ENCODE measurements around the gene GPX3.

GPX3 gene

GRCh38 chr5:151015974-151016587, 4.3 kb upstream of the GPX3 start:
- Histone ChIP-seq H3K4me3 (ENCODE audit: low read length) (no peak overlapping the region), H3K4me2 (ENCODE audit: low read depth, low read length) (no peak overlapping the region), H3F3A (ENCODE audit: insufficient read depth, low read length) (no peaks in the 10 kb centered on the region), H3K4me1 (ENCODE audit: low read length) (no peaks in the 10 kb centered on the region), H4K20me1 (ENCODE audit: insufficient read depth, low read length) (no peaks in the 10 kb centered on the region), H2AFZ (ENCODE audit: low read length) (no peak overlapping the region), H3K27ac (ENCODE audit: low read length) (no peak overlapping the region), H3K9me3 (replicated peaks; ENCODE audit: insufficient read depth, low read length) (no peaks in the 10 kb centered on the region), H3K79me2 (ENCODE audit: low read length) (no peaks in the 10 kb centered on the region), H3K9me2 (replicated peaks; ENCODE audit: insufficient read depth, low read length) (no peaks in the 10 kb centered on the region), H3K36me3 (replicated peaks; ENCODE audit: insufficient read depth, low read length) (no peaks in the 10 kb centered on the region), H3K27me3 (replicated peaks; ENCODE audit: insufficient read depth, low read length) (no peaks in the 10 kb centered on the region), H3K9ac (ENCODE audit: low read length) (no peak overlapping the region)
- TF ChIP-seq CTCF (IDR thresholded peaks at IDR 0.05; ENCODE audit: low read length) (no peak), EZH2phosphoT487 (IDR thresholded peaks at IDR 0.05; ENCODE audit: low read length) (no peak), EZH2 (optimal IDR thresholded peaks at IDR 0.05; ENCODE audit: low read depth, low read length) (no peak)
- no peak for DNase-seq

- Histone ChIP-seq H3F3A (ENCODE audit: insufficient read depth, low read length) (no peaks in the 10 kb centered on the region; the same call in 1 of the 2 replicates), H3K27ac (ENCODE audit: low read length) (no peak overlapping the region), H2AFZ (ENCODE audit: low read length) (no peak overlapping the region), H3K4me3 (ENCODE audit: low read length) (no peak overlapping the region), H3K4me1 (ENCODE audit: low read length) (no peaks in the 10 kb centered on the region), H3K36me3 (replicated peaks; ENCODE audit: insufficient read depth, low read length) (no peaks in the 10 kb centered on the region), H4K20me1 (ENCODE audit: insufficient read depth, low read length) (no peaks in the 10 kb centered on the region), H3K79me2 (ENCODE audit: low read length) (no peaks in the 10 kb centered on the region), H3K9ac (ENCODE audit: low read length) (no peak overlapping the region), H3K27me3 (replicated peaks; ENCODE audit: insufficient read depth, low read length) (no peaks in the 10 kb centered on the region), H3K9me3 (replicated peaks; ENCODE audit: insufficient read depth, low read length) (no peaks in the 10 kb centered on the region), H3K4me2 (ENCODE audit: low read depth, low read length) (no peak overlapping the region), H3K9me2 (replicated peaks; ENCODE audit: insufficient read depth, low read length) (no peaks in the 10 kb centered on the region)
- TF ChIP-seq EZH2 (optimal IDR thresholded peaks at IDR 0.05; ENCODE audit: low read depth, low read length), result no peak
- no peak for TF ChIP-seq EZH2phosphoT487 (IDR thresholded peaks at IDR 0.05; ENCODE audit: low read length)
- TF ChIP-seq CTCF (IDR thresholded peaks at IDR 0.05; ENCODE audit: low read length), result no peak
- DNase-seq, result no peak
These were observed 3.7 kb upstream of the GPX3 start for GRCh38 chr5:151016700-151017099.

GRCh38 chr5:151017897-151018296, 2.5 kb upstream of the GPX3 start:
- Histone ChIP-seq H3K9me3 (replicated peaks; ENCODE audit: insufficient read depth, low read length) (no peaks in the 10 kb centered on the region), H2AFZ (ENCODE audit: low read length) (no peak overlapping the region), H3F3A (ENCODE audit: insufficient read depth, low read length) (no peaks in the 10 kb centered on the region; the same call in 1 of the 2 replicates), H3K4me1 (ENCODE audit: low read length) (no peaks in the 10 kb centered on the region), H3K36me3 (replicated peaks; ENCODE audit: insufficient read depth, low read length) (no peaks in the 10 kb centered on the region), H3K9me2 (replicated peaks; ENCODE audit: insufficient read depth, low read length) (no peaks in the 10 kb centered on the region), H3K9ac (ENCODE audit: low read length) (no peak overlapping the region), H3K79me2 (ENCODE audit: low read length) (no peaks in the 10 kb centered on the region), H4K20me1 (ENCODE audit: insufficient read depth, low read length) (no peaks in the 10 kb centered on the region), H3K4me2 (ENCODE audit: low read depth, low read length) (no peak overlapping the region), H3K27me3 (replicated peaks; ENCODE audit: insufficient read depth, low read length) (no peaks in the 10 kb centered on the region), H3K27ac (ENCODE audit: low read length) (no peak overlapping the region), H3K4me3 (ENCODE audit: low read length) (no peak overlapping the region)
- DNase-seq, result no peak
- TF ChIP-seq CTCF (IDR thresholded peaks at IDR 0.05; ENCODE audit: low read length) (no peak), EZH2phosphoT487 (IDR thresholded peaks at IDR 0.05; ENCODE audit: low read length) (no peak), EZH2 (optimal IDR thresholded peaks at IDR 0.05; ENCODE audit: low read depth, low read length) (no peak)
